ENCODE measurements around the gene PRRC2A. TPM values are rescaled to one million over a fixed set of nuclear protein-coding genes. Genes with fewer than 3 reads are reported as not detected.

Gene PRRC2A
- total RNA-seq, 1 donor from 2014 or later: 66.1 TPM

- no peak for DNase-seq
These were observed 6.4 kb downstream of the PRRC2A start for GRCh38 chr6:31626952-31627351.

GRCh38 chr6:31627690-31628287, 7.3 kb downstream of the PRRC2A start:
- DNase-seq: no peak

- no peak for DNase-seq
These were observed 8.5 kb downstream of the PRRC2A start for GRCh38 chr6:31629014-31629413.

- DNase-seq: no peak
These were observed 9.8 kb downstream of the PRRC2A start for GRCh38 chr6:31630177-31630934.

- DNase-seq: no peak
These were observed 10.7 kb downstream of the PRRC2A start for GRCh38 chr6:31631209-31631608.

GRCh38 chr6:31631681-31632278, 11.3 kb downstream of the PRRC2A start:
- no peak for DNase-seq

- DNase-seq: no peak
These were observed 11.9 kb downstream of the PRRC2A start for GRCh38 chr6:31632279-31632946.

- DNase-seq: no peak
These were observed 12.9 kb downstream of the PRRC2A start for GRCh38 chr6:31633447-31633846.

GRCh38 chr6:31634131-31634530, 13.6 kb downstream of the PRRC2A start:
- no peak for DNase-seq

GRCh38 chr6:31634969-31635575, 14.6 kb downstream of the PRRC2A start:
- DNase-seq: no peak

GRCh38 chr6:31636698-31637596, 16.4 kb downstream of the PRRC2A start:
- DNase-seq: no peak

- DNase-seq: no peak
These were observed 18.5 kb downstream of the PRRC2A start for GRCh38 chr6:31639043-31639442.

GRCh38 chr6:31639449-31639861, 18.9 kb downstream of the PRRC2A start:
- no peak for DNase-seq

- DNase-seq: no peak
These were observed 20.1 kb downstream of the PRRC2A start for GRCh38 chr6:31640612-31641011.

- DNase-seq: no peak
These were observed 20.9 kb downstream of the PRRC2A start for GRCh38 chr6:31641370-31641769.

- no peak for DNase-seq
These were observed 22.5 kb downstream of the PRRC2A start for GRCh38 chr6:31642798-31643570.

- DNase-seq: no peak
These were observed 23.4 kb downstream of the PRRC2A start for GRCh38 chr6:31643818-31644454.

GRCh38 chr6:31645325-31645724, 24.8 kb downstream of the PRRC2A start:
- DNase-seq: no peak

- no peak for DNase-seq
These were observed 31.2 kb downstream of the PRRC2A start for GRCh38 chr6:31651602-31652191.

All from tongue (tissue), 2 donors.